ENCODE measurements around the gene ZNF827. TPM values are rescaled to one million over a fixed set of nuclear protein-coding genes. Genes with fewer than 3 reads are reported as not detected.

Gene ZNF827
- total RNA-seq, 4 donors from 2014 or later = 2.6 to 17.9 (median 3.7) TPM

- 67 to 79% methylated on average over 5 of the region's 5 CpGs for WGBS, 2 donors
- intact Hi-C loops (cut with DNase I; ENCODE audit: low total_unique reads) = no loop called here
- DNase-seq (ENCODE audit: low spot score in 2 of 2) = no peak
- TF ChIP-seq POLR2A (IDR thresholded peaks at IDR 0.05) = no peak
- no peak for TF ChIP-seq CTCF (IDR thresholded peaks at IDR 0.05)
- no peak overlapping the region for H3K4me3 ChIP-seq (ENCODE audit: low read depth, poor library complexity, severe bottlenecking)
These were observed 78.2 kb downstream of the ZNF827 start for GRCh38 chr4:145860446-145860845.

- DNase-seq (ENCODE audit: low spot score in 2 of 2) = no peak
- intact Hi-C loops (cut with DNase I; ENCODE audit: low total_unique reads) = no loop called here
- no peak overlapping the region for H3K4me3 ChIP-seq (ENCODE audit: low read depth, poor library complexity, severe bottlenecking)
- TF ChIP-seq CTCF (IDR thresholded peaks at IDR 0.05) (no peak), POLR2A (IDR thresholded peaks at IDR 0.05) (no peak)
- 68 to 78% methylated on average over 3 of the region's 3 CpGs for WGBS, 2 donors
These were observed 78.7 kb downstream of the ZNF827 start for GRCh38 chr4:145859926-145860325.

GRCh38 chr4:145859426-145859825, 79.2 kb downstream of the ZNF827 start:
- TF ChIP-seq POLR2A (IDR thresholded peaks at IDR 0.05) = no peak
- no peak for TF ChIP-seq CTCF (IDR thresholded peaks at IDR 0.05)
- intact Hi-C loops (cut with DNase I; ENCODE audit: low total_unique reads) = no loop called here
- no peak for DNase-seq (ENCODE audit: low spot score in 2 of 2)
- 72 to 84% methylated on average over 8 of the region's 8 CpGs for WGBS, 2 donors
- H3K4me3 ChIP-seq (ENCODE audit: low read depth, poor library complexity, severe bottlenecking) = no peak overlapping the region

- H3K4me3 ChIP-seq (ENCODE audit: low read depth, poor library complexity, severe bottlenecking) = no peak overlapping the region
- intact Hi-C loops (cut with DNase I; ENCODE audit: low total_unique reads) = no loop called here
- WGBS, 2 donors = 73% methylated on average over 3 of the region's 3 CpGs
- no peak for TF ChIP-seq POLR2A (IDR thresholded peaks at IDR 0.05)
- TF ChIP-seq CTCF (IDR thresholded peaks at IDR 0.05) = no peak
- DNase-seq (ENCODE audit: low spot score in 2 of 2) = no peak
These were observed 86.3 kb downstream of the ZNF827 start for GRCh38 chr4:145852256-145852839.

- TF ChIP-seq CTCF (IDR thresholded peaks at IDR 0.05) = no peak
- TF ChIP-seq POLR2A (IDR thresholded peaks at IDR 0.05) = no peak
- no peak overlapping the region for H3K4me3 ChIP-seq (ENCODE audit: low read depth, poor library complexity, severe bottlenecking)
- intact Hi-C loops (cut with DNase I; ENCODE audit: low total_unique reads) = no loop called here
- DNase-seq (ENCODE audit: low spot score in 2 of 2) = no peak
- 74 to 77% methylated on average over 2 of the region's 2 CpGs for WGBS, 2 donors
These were observed 87.0 kb downstream of the ZNF827 start for GRCh38 chr4:145851511-145852201.

Measured in lower leg skin (tissue), 4 donors.